Heart right ventricle (tissue), 16 donors: Measurements from ENCODE around the gene FZR1. TPM values are rescaled to one million over a fixed set of nuclear protein-coding genes. Genes with fewer than 3 reads are reported as not detected.
"Not testable (repeated sequence)": the region's sequence is repeated elsewhere in the genome, so short reads cannot be mapped to it uniquely, and the experiment has no call there.

Experiments
- ATAC-seq, 8 donors: fragments of 200-7000 bp; cut with Tn5 transposase; one replicate each; pipeline ENCODE4 v1.9.1; 2020; ENCODE audit warnings: mild to moderate bottlenecking in 8 of 8, moderate library complexity in 8 of 8, moderate number of reproducible peaks in 1 of 8
- DNase-seq, 2 donors: peaks; one replicate each; pipeline ENCODE4 v3.0.0-alpha.2; 2020
- H3K27ac ChIP-seq, 10 donors: fragments of 200-600 bp; sonication (generic) in 2 of 10; one replicate each; pipeline versions ENCODE4 v1.5.0 to v1.8.0; 2020 to 2022; ENCODE audit warnings: mild to moderate bottlenecking in 3 of 10
- H3K27me3 ChIP-seq, 7 donors: fragments of 200-600 bp; one replicate each; pipeline ENCODE4 v1.8.0; 2021 to 2022; ENCODE audit warnings: mild to moderate bottlenecking in 2 of 7
- H3K36me3 ChIP-seq, 9 donors: fragments of 200-600 bp; sonication (generic) in 1 of 9; one replicate each; pipeline versions ENCODE4 v1.5.0 to v1.8.0; 2020 to 2022; ENCODE audit warnings: mild to moderate bottlenecking in 2 of 9
- H3K4me1 ChIP-seq, 9 donors: fragments of 200-600 bp; sonication (generic) in 1 of 9; one replicate each; pipeline versions ENCODE4 v1.5.0 to v1.8.0; 2020 to 2022; ENCODE audit warnings: mild to moderate bottlenecking in 4 of 9
- H3K4me3 ChIP-seq, 10 donors: fragments of 200-600 bp; sonication (generic) in 2 of 10; one replicate each; pipeline versions ENCODE4 v1.5.0 to v1.8.0; 2020 to 2022; ENCODE audit warnings: mild to moderate bottlenecking in 7 of 10, moderate library complexity in 2 of 10
- H3K9me3 ChIP-seq, 11 donors: fragments of 200-600 bp in 10 of 11; sonication (generic) in 2 of 11; one replicate each; pipeline versions ENCODE4 v1.5.0 to v1.8.0; 2013 to 2022; ENCODE audit warnings: mild to moderate bottlenecking in 2 of 11, control low read depth in 1 of 11, moderate library complexity in 1 of 11
- WGBS, 2 donors: extraction: QIAGEN DNeasy Blood & Tissue Kit; methylation state at CpG; one replicate each; pipeline ENCODE4 v1.1.7; 2013; ENCODE audit warnings: inconsistent platforms in 1 of 2; 5-methylcytosine and 5-hydroxymethylcytosine counted together
- intact Hi-C, 10 donors: fragments of 100-400 bp; cut with DNase I; formaldehyde crosslinking; loops; one replicate each; pipeline versions ENCODE4 v1.11.1 to v1.14.2; 2022
- polyA plus RNA-seq, 2 donors: library from polyadenylated mRNA; stranded (reverse); fragments of 200-250 nt; gene quantifications; one replicate each; pipeline ENCODE4 v1.2.3, GENCODE V29; 2013
- total RNA-seq, 10 donors: library from RNA; stranded (reverse); fragmentation: NEBNext Ultra II Directional in 3 of 10; extraction: Animal tissue kit (Norgen Biotek cat#: 25700) in 3 of 10; gene quantifications; one replicate each; pipeline versions ENCODE4 v1.2.1 to v1.2.4, GENCODE V29; 2021 to 2023
- TF ChIP-seq, protein P1 (sequence below), 9 donors: fragments of 200-600 bp; sonication (generic) in 2 of 9; IDR thresholded peaks; one replicate each; pipeline versions ENCODE4 v1.5.0 to v1.8.0; 2021 to 2022; ENCODE audit warnings: antibody characterized with exemption in 9 of 9, mild to moderate bottlenecking in 5 of 9, moderate library complexity in 1 of 9
- donor health status: Arrhythmogenic right ventricular cardiomyopathy.
- donor health status: ischemic (EF 13 %, LVEDD 7.1; RV severe dilation, severe dysfunction).
- donor health status: healthy with polysubstance abuse.
- donor health status: DM: no; HTN: yes; CAD: no.
- donor health status: DM: no; HTN: no; CAD: no.
- donor health status: ischemic (EF 25% LVEDD 6.9; RV normal size, moderate dysfunction).
- donor health status: ischemic (EF 25% LVEDD 5.7; RV mildly dilated, moderate dysfunction).
- donor health status: healthy.
- donor health status: DM: yes; HTN: yes; CAD: no.
- donor health status: Ischemic cardiomyopathy.
- donor health status: ischemic (EF 35%, LVEDD 5.7; RV mildly dilated, moderate dysfunction).
- donor health status: nonischemic (EF 11% LVEDD 7.7; RV severe dilation, severe dysfunction).
- donor health status: DM: yes; HTN: yes; CAD: no.
- donor health status: PGD.
- donor health status: ischemic (EF 29% LVEDD 5.4; RV normal size, mild dysfunction).
- donor health status: nonischemic (EF 23%, LVEDD 6.1; RV moderate dilation, normal function).

FZR1 gene
- total and polyA plus RNA-seq, 12 donors: 13.5 to 30.8 (median 24.7) TPM

DNA sequence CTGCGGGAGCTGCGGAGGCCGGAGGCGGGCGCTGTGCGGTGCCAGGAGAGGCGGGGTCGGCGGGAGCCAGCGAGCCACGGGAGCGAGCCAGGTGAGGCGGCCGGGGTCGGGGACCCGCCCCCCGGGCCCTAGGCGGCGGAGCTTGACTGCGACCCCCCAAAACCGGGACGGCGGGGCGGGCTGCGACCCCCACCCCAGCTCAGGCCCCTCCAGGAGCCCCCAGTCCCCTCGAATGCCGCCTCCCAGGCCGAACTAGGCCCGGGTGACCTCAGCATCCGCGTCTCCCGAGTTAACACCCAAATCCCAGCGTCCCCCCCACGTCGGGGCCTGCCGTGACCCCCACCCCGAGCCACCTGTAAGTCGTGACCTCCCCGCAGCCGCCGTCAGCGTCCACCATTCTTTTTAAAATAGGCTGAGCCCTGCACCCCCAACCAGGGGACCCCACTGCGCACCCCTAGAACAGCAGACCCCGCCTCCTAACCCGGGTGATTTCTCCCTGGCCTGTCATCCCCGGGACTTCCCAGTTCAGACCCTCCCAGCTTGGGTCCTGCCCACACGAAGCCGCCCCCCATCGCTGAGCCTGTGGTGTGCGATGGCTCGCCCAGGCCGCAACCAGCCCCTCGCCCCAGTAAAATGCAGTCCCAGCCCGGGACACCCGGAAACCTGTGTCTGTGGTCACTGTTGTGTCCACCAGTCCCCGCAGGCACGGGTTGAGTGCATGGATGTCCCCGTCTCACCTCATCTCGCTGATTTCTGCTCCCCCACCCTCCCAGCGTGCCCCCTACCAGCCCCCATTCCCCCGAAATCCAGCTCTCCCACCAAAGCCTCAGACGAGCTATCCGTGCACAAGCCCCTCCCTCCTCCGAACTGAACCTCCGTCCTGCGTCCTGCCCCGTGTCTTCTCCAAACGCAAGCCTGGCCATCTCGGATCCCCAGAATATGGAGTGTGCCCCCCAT, 551 bp downstream of the FZR1 start:
- ATAC-seq: peak in 6 of 8 donors; percentile 1 to 9 (median 4)
- intact Hi-C loops: loop anchor here in 2 of 10 donors (2.0 to 10.0 kb wide), 2 partner anchors 66 to 1572 kb away; partner anchors contain the start of gene HMG20B (in 1 of the 2)

DNA sequence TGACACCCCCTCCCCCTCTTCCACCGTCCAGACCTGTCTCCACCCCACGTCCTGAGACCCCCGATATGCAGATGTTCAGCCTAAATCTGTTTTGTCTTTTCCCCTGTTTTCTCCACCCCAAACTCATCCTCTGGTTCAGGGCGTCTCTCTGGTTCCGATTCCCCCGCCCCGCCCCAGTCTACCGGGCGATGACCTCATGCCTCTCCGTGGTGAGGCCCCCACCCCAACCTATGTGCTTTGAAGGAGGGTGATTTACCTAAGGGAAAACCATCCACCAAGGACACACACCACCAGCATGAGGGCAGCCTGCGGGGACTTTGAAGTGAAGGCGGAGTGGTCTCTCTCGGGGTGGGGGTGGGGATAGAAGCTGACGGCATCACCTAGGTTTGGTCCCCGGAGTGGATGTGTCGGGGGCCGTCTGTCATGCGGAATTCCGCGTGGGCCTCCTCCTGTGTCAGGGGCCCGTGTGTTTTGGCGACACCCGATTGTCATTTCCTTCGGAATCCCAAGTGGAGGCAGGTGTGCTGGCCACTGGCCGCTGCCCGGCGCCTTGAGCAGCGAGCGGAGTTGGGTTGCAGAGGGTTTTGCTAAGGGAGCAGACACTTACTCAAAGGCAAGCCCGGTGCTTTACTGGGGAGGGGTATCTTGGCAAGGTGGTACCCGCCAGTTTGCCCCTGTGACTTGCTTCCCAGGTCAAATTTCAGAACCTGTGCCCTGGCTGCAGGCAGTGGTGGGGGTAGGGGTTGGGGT, 1.4 kb downstream of the FZR1 start:
- TF ChIP-seq, protein P1, sequence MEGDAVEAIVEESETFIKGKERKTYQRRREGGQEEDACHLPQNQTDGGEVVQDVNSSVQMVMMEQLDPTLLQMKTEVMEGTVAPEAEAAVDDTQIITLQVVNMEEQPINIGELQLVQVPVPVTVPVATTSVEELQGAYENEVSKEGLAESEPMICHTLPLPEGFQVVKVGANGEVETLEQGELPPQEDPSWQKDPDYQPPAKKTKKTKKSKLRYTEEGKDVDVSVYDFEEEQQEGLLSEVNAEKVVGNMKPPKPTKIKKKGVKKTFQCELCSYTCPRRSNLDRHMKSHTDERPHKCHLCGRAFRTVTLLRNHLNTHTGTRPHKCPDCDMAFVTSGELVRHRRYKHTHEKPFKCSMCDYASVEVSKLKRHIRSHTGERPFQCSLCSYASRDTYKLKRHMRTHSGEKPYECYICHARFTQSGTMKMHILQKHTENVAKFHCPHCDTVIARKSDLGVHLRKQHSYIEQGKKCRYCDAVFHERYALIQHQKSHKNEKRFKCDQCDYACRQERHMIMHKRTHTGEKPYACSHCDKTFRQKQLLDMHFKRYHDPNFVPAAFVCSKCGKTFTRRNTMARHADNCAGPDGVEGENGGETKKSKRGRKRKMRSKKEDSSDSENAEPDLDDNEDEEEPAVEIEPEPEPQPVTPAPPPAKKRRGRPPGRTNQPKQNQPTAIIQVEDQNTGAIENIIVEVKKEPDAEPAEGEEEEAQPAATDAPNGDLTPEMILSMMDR (IDR thresholded peaks at IDR 0.05): no peak
- Histone ChIP-seq H3K4me3 (peak overlapping the region; percentile 77 to 100 (median 96)), H3K9me3 (no peaks in the 10 kb centered on the region), H3K27ac (peak overlapping the region in 5 of 10 donors; percentile 7 to 96 (median 94)), H3K4me1 (peaks cover 5 to 56% (median 30%) of the 10 kb centered on the region in 9 donors), H3K27me3 (no peaks in the 10 kb centered on the region), H3K36me3 (peaks cover 0 to 34% (median 0%) of the 10 kb centered on the region in 9 donors)
- intact Hi-C loops: loop anchor here in 2 of 10 donors (2.0 to 10.0 kb wide), 2 partner anchors 65 to 1573 kb away; partner anchors contain the start of gene HMG20B (in 1 of the 2)
- no peak for ATAC-seq
- no peak for DNase-seq
- WGBS, 2 donors: 31 to 32% methylated on average over 31 of the region's 31 CpGs

More for the DNA sequence above, 551 bp downstream of the FZR1 start:
- peak overlapping the region; percentile 36 to 96 (median 88) for H3K27ac ChIP-seq
- H3K36me3 ChIP-seq: peaks cover 0 to 31% (median 0%) of the 10 kb centered on the region in 9 donors
- H3K4me1 ChIP-seq: peaks cover 4 to 47% (median 25%) of the 10 kb centered on the region in 9 donors
- peak in 1 of 2 donors; percentile 33 for DNase-seq
- H3K4me3 ChIP-seq: peak overlapping the region; percentile 77 to 100 (median 96)
- TF ChIP-seq, protein P1 (IDR thresholded peaks at IDR 0.05): no peak
- no peaks in the 10 kb centered on the region for H3K27me3 ChIP-seq
- H3K9me3 ChIP-seq: no peaks in the 10 kb centered on the region
- 0% methylated on average over 49 to 69 of the region's 69 CpGs for WGBS, 2 donors

DNA sequence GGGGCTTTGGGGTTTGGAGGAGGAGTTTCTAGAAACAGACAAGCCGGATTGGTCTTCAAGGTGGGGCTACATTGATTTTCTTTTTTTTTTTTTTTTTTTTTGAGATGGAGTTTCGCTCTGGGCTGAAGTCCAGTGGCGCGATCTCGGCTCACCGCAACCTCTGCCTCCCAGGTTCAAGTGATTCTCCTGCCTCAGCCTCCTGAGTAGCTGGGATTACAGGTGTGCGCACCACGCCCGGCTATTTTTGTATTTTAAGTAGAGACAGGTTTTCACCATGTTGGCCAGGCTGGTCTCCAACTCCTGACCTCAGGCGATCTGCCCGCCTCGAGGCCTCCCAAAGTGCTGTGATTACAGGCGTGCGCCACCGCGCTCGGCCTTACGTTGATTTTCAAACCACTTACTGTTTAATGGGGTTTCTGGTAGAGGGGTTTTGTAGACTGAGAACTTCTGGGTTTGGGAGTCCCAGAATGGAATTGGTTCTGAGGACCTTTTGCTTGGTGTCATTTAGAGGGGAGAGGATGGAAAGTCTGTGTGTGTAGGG, 2.1 kb downstream of the FZR1 start:
- DNase-seq, ATAC-seq, H3K27me3 ChIP-seq, H3K9me3 ChIP-seq, H3K27ac ChIP-seq: not testable (repeated sequence)
- H3K4me3 ChIP-seq: peak overlapping the region in 1 of 10 donors; percentile 77
- WGBS, 2 donors: 93 to 96% methylated on average over 18 of the region's 18 CpGs
- intact Hi-C loops: loop anchor here in 1 of 10 donors (10.0 kb wide), 1 partner anchor 1573 kb away; no protein-coding TSS in a partner anchor
- peaks cover 11 to 62% (median 34%) of the 10 kb centered on the region in 9 donors for H3K4me1 ChIP-seq
- H3K36me3 ChIP-seq: peaks cover 0 to 34% (median 0%) of the 10 kb centered on the region in 9 donors

DNA sequence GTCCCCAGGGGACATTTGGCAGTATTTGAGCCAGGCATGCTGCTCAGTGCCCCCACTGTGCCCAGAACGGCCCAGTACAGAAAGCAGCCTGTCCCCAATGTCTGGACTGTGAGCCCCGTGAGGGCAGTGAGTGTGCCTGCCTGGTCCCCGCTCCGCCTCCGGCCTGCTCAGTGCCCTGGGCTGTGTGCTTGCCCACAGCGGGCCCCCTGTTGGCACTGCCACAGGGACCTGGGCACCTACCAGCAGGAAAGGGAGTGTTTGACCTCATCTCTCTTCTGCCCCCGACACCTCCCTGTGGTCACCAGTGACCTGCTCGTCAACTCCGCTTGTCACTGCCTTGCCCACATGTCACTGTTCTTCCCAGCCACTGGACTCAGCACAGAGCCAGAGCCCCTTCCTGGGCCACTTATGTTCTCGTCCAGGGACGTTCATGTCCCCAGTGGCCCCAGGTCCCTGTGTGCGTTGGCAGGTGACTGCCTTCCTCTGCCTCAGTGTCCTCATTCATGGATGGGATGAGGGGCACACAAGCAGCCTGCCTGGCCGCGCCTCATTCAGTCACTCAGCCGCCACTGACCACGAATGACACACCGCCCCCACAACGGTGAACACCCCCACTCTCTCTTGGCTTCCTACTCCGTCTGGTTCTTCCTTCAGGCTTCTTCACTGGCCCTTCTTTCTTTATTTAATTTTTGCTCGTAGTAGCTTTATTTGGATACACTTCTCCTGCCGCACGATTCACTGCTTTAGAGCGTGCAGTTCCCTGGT, 2.8 kb downstream of the FZR1 start:
- TF ChIP-seq, protein P1 (IDR thresholded peaks at IDR 0.05): no peak
- intact Hi-C loops: loop anchor here in 1 of 10 donors (10.0 kb wide), 1 partner anchor 1574 kb away; no protein-coding TSS in a partner anchor
- Histone ChIP-seq H3K36me3 (peaks cover 0 to 34% (median 0%) of the 10 kb centered on the region in 9 donors), H3K4me3 (no peak overlapping the region), H3K27ac (no peak overlapping the region), H3K9me3 (no peaks in the 10 kb centered on the region), H3K27me3 (no peaks in the 10 kb centered on the region), H3K4me1 (peaks cover 12 to 66% (median 34%) of the 10 kb centered on the region in 9 donors)
- WGBS, 2 donors: 83 to 85% methylated on average over 23 of the region's 23 CpGs
- DNase-seq (no peak), ATAC-seq (no peak)
